Dendritic cell treated with granulocyte-macrophage colony-stimulating factor and Interleukin-4, amounts not matched to agents 40 ng/mL and 50 ng/mL, for 4 days (primary cell): ENCODE measurements around the gene LY6G5C.

Experiments used
- H3K27ac Mint-ChIP-seq: one replicate; pipeline ENCODE4 v1.8.0; 2022; ENCODE audit warnings: mild to moderate bottlenecking, mixed read lengths
- H3K27me3 Mint-ChIP-seq: one replicate; pipeline ENCODE4 v1.8.0; 2022; ENCODE audit warnings: mild to moderate bottlenecking, mixed read lengths
- H3K36me3 Mint-ChIP-seq: one replicate; pipeline ENCODE4 v1.8.0; 2022; ENCODE audit warnings: low read depth, mixed read lengths
- H3K4me1 Mint-ChIP-seq: one replicate; pipeline ENCODE4 v1.8.0; 2022; ENCODE audit warnings: low read depth, mixed read lengths
- H3K4me3 Mint-ChIP-seq: one replicate; pipeline ENCODE4 v1.8.0; 2022; ENCODE audit warnings: mild to moderate bottlenecking, moderate library complexity, mixed read lengths
- H3K9me3 Mint-ChIP-seq: one replicate; pipeline ENCODE4 v1.8.0; 2022; ENCODE audit warnings: mixed read lengths
- intact Hi-C: fragments of 100-400 bp; cut with micrococcal nuclease; formaldehyde crosslinking; loops from one replicate; pipeline ENCODE4 v1.15.0; 2022

Gene LY6G5C

GRCh38 chr6:31657406-31658157, 23.3 kb downstream of the LY6G5C start:
- Mint-ChIP-seq H3K9me3 (no peaks in the 10 kb centered on the region), H3K36me3 (peaks cover 75% of the 10 kb centered on the region), H3K4me1 (peaks cover 63% of the 10 kb centered on the region), H3K4me3 (peak overlapping the region; percentile 28), H3K27ac (peak overlapping the region; percentile 10), H3K27me3 (no peaks in the 10 kb centered on the region)
- intact Hi-C loops, result no loop called here

- Mint-ChIP-seq H3K4me1 (peaks cover 59% of the 10 kb centered on the region), H3K9me3 (no peaks in the 10 kb centered on the region), H3K4me3 (no peak within 1 kb of the TSS), H3K36me3 (peaks cover 81% of the 10 kb centered on the region), H3K27me3 (no peaks in the 10 kb centered on the region), H3K27ac (no peak within 1 kb of the TSS)
- intact Hi-C loops, result no loop called here
Measured at GRCh38 chr6:31655349-31656237, 25.3 kb downstream of the LY6G5C start, which contains the start of gene APOM. Gene APOM (plus strand): TSS chr6:31655894. CDS start chr6:31655967, 73 bp downstream.

GRCh38 chr6:31654574-31655348, 26.1 kb downstream of the LY6G5C start:
- peaks cover 83% of the 10 kb centered on the region for H3K36me3 Mint-ChIP-seq
- intact Hi-C loops, result no loop called here
- H3K27ac Mint-ChIP-seq, result no peak overlapping the region
- H3K4me1 Mint-ChIP-seq, result peaks cover 65% of the 10 kb centered on the region
- no peaks in the 10 kb centered on the region for H3K9me3 Mint-ChIP-seq
- no peaks in the 10 kb centered on the region for H3K27me3 Mint-ChIP-seq
- H3K4me3 Mint-ChIP-seq, result no peak overlapping the region

- intact Hi-C loops, result loop anchor here (1.0 kb wide), 3 partner anchors 7 to 33 kb away; partner anchors contain the start of genes C6orf47, CSNK2B and PRRC2A
- Mint-ChIP-seq H3K4me3 (peak overlapping the region; percentile 94), H3K27ac (peak overlapping the region; percentile 97), H3K36me3 (peaks cover 83% of the 10 kb centered on the region), H3K27me3 (no peaks in the 10 kb centered on the region), H3K4me1 (peaks cover 48% of the 10 kb centered on the region), H3K9me3 (no peaks in the 10 kb centered on the region)
Measured at GRCh38 chr6:31652925-31653724, 27.7 kb downstream of the LY6G5C start.

- Mint-ChIP-seq H3K9me3 (no peaks in the 10 kb centered on the region), H3K4me3 (peak overlapping the region; percentile 94), H3K36me3 (peaks cover 83% of the 10 kb centered on the region), H3K27me3 (no peaks in the 10 kb centered on the region), H3K4me1 (peaks cover 35% of the 10 kb centered on the region), H3K27ac (peak overlapping the region; percentile 97)
- intact Hi-C loops, result loop anchor here (1.0 kb wide), 3 partner anchors 9 to 31 kb away; partner anchors contain the start of genes C6orf47, CSNK2B and PRRC2A
Measured at GRCh38 chr6:31651602-31652191, 29.2 kb downstream of the LY6G5C start.

- H3K36me3 Mint-ChIP-seq, result peaks cover 100% of the 10 kb centered on the region
- H3K27ac Mint-ChIP-seq, result no peak overlapping the region
Measured at GRCh38 chr6:31645325-31645724, 35.5 kb downstream of the LY6G5C start.

GRCh38 chr6:31643818-31644454, 36.9 kb downstream of the LY6G5C start:
- Mint-ChIP-seq H3K9me3 (no peaks in the 10 kb centered on the region), H3K27ac (no peak overlapping the region), H3K4me1 (peaks cover 6% of the 10 kb centered on the region), H3K27me3 (no peaks in the 10 kb centered on the region), H3K4me3 (no peak overlapping the region), H3K36me3 (peaks cover 100% of the 10 kb centered on the region)
- intact Hi-C loops, result no loop called here

More at GRCh38 chr6:31645325-31645724, 35.5 kb downstream of the LY6G5C start:
- intact Hi-C loops, result no loop called here
- H3K27me3 Mint-ChIP-seq, result no peaks in the 10 kb centered on the region
- H3K4me1 Mint-ChIP-seq, result peaks cover 9% of the 10 kb centered on the region
- no peak overlapping the region for H3K4me3 Mint-ChIP-seq
- no peaks in the 10 kb centered on the region for H3K9me3 Mint-ChIP-seq

- Mint-ChIP-seq H3K27ac (no peak overlapping the region), H3K36me3 (peaks cover 98% of the 10 kb centered on the region), H3K27me3 (no peaks in the 10 kb centered on the region), H3K4me3 (no peak overlapping the region), H3K9me3 (no peaks in the 10 kb centered on the region), H3K4me1 (peaks cover 6% of the 10 kb centered on the region)
- intact Hi-C loops, result no loop called here
Measured at GRCh38 chr6:31642798-31643570, 37.9 kb downstream of the LY6G5C start.

GRCh38 chr6:31641370-31641769, 39.5 kb downstream of the LY6G5C start:
- Mint-ChIP-seq H3K9me3 (no peaks in the 10 kb centered on the region), H3K27ac (no peak overlapping the region), H3K4me3 (no peak overlapping the region), H3K4me1 (peaks cover 6% of the 10 kb centered on the region), H3K36me3 (peaks cover 98% of the 10 kb centered on the region), H3K27me3 (no peaks in the 10 kb centered on the region)
- intact Hi-C loops, result no loop called here

- no peaks in the 10 kb centered on the region for H3K9me3 Mint-ChIP-seq
- H3K4me3 Mint-ChIP-seq, result no peak overlapping the region
- H3K27ac Mint-ChIP-seq, result no peak overlapping the region
- peaks cover 98% of the 10 kb centered on the region for H3K36me3 Mint-ChIP-seq
- no peaks in the 10 kb centered on the region for H3K27me3 Mint-ChIP-seq
- H3K4me1 Mint-ChIP-seq, result peaks cover 6% of the 10 kb centered on the region
- intact Hi-C loops, result no loop called here
Measured at GRCh38 chr6:31640612-31641011, 40.3 kb downstream of the LY6G5C start.

GRCh38 chr6:31639449-31639861, 41.4 kb downstream of the LY6G5C start:
- Mint-ChIP-seq H3K4me1 (peaks cover 6% of the 10 kb centered on the region), H3K36me3 (peaks cover 98% of the 10 kb centered on the region), H3K27ac (no peak overlapping the region), H3K9me3 (no peaks in the 10 kb centered on the region), H3K27me3 (no peaks in the 10 kb centered on the region), H3K4me3 (no peak overlapping the region)
- intact Hi-C loops, result no loop called here

GRCh38 chr6:31639043-31639442, 41.8 kb downstream of the LY6G5C start:
- intact Hi-C loops, result no loop called here
- Mint-ChIP-seq H3K4me3 (no peak overlapping the region), H3K9me3 (no peaks in the 10 kb centered on the region), H3K36me3 (peaks cover 98% of the 10 kb centered on the region), H3K4me1 (peaks cover 6% of the 10 kb centered on the region), H3K27ac (no peak overlapping the region), H3K27me3 (no peaks in the 10 kb centered on the region)
